RPMI8226 (cell line): ENCODE measurements around the gene SLC26A3.
"Not testable (repeated sequence)": the region's sequence is repeated elsewhere in the genome, so short reads cannot be mapped to it uniquely, and the experiment has no call there.

ENCODE experiments used
- DNase-seq: peaks from one replicate; pipeline ENCODE4 v3.0.0-alpha.2; 2015

Gene SLC26A3

DNA sequence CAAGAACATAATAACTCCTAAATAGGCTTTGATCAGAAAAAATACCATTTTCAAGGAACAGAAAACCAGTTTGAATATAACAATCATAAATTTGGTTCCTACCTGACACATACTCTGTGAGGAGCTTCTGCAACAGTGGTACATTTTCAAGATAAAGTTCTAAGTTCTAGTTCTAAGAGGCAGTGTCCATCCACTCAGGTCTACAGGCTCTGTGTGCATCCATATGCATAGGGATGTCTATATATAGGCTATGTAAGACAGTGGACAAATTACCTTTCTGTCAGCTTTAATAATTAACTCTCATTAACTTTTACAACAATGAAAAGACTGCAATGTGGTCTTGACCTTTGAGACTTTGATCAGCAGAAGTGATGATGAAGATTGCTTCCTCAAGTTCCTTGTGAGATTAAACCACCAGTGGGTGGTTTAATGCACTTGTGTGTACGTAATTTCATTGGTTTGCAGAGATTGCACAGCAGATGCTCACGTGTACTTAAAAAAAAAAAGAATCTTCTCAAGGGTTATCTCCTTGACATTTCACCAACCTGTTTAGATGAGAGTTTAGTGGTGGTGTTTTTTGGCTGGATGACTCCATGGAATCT is at the start of gene SLC26A3:
Gene SLC26A3, minus strand, starts transcription at position 215 of the 602 bp plus-strand sequence. CDS start 8,714 bp downstream, outside the sequence.
- no peak for DNase-seq

DNA sequence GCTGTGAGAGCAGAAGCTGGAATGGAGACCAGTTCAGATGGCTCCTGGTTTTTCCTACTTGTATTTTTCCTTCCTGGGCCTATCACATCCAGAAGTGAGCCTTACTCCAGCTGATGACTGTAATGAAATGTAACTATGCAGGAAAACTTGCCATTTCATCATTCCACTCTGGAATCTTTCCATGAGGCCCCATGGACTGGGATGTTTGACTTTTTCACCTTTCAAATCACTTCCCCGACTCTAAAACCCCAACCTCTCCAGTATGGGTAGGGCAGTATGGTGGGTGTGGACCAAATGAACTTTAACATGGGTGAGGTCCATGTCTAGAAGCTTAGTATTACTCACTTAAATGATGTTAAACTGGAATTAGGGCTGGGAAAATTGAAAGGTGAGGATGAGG is 47.6 kb upstream of the SLC26A3 start:
- DNase-seq = no peak

DNA sequence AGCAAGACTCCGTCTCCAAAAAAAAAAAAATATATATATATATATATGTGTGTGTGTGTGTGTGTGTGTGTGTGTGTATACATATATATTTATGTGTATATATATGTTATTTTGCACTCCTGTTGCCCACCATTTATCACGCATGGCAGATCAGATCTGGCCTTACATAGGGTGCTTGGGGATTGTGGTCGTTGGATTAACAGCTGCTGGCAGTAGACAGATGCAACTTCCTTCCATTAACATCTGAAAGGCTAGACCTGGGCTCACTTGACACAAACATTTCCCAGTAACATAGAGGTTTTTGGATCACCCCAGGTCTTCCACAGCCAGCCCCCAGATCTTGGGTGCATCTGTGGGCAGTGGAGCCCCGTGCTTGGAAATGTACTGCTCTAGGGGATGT is 47.2 kb upstream of the SLC26A3 start:
- no peak for DNase-seq

DNA sequence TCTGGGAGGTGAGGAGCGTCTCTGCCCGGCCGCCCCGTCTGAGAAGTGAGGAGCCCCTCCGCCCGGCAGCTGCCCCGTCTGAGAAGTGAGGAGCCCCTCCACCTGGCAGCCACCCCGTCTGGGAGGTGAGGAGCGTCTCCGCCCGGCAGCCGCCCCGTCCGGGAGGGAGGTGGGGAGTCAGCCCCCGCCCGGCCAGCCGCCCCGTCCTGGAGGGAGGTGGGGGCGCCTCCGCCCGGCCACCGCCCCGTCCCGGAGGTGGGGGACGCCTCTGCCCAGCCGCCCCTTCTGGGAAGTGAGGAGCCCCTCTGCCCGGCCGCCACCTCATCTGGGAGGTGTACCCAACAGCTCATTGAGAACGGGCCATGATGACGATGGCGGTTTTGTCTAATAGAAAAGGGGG is 45.2 kb upstream of the SLC26A3 start:
- DNase-seq = not testable (repeated sequence)

DNA sequence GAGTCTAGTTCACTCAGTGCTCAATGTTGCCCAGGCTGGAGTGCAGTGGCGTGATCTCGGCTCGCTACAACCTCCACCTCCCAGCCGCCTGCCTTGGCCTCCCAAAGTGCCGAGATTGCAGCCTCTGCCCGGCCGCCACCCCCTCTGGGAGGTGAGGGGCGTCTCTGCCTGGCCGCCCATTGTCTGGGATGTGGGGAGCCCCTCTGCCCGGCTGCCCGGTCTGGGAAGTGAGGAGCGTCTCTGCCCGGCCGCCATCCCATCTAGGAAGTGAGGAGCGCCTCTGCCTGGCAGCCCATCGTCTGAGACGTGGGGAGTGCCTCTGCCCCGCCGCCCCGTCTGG is 44.8 kb upstream of the SLC26A3 start:
- not testable (repeated sequence) for DNase-seq

DNA sequence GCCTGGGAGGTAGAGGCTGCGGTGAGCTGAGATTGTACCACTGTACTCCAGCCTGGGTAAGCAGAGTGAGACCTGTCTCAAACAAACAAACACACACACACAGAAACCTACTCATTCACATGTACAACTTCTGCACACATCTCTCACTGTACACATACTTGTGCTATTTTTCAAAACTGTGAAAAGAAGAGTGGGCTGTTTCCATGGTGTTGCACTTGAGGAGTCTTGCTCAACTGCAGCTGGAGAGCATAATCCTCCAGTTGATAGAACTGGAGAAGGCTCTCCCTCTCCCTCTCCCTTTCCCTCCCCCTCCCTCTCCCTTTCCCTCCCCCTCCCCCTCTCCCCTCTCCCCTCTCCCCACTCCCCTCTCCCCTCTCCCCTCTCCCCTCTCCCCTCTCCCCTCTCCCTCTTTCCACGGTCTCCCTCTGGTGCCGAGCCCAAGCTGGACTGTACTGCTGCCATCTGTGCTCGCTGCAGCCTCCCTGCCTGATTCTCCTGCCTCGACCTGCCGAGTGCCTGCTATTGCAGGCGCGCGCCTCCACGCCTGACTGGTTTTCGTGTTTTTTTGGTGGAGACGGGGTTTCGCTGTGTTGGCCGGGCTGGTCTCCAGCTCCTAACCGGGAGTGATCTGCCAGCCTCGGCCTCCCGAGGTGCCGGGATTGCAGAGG is 44.3 kb upstream of the SLC26A3 start:
- DNase-seq = no peak

DNA sequence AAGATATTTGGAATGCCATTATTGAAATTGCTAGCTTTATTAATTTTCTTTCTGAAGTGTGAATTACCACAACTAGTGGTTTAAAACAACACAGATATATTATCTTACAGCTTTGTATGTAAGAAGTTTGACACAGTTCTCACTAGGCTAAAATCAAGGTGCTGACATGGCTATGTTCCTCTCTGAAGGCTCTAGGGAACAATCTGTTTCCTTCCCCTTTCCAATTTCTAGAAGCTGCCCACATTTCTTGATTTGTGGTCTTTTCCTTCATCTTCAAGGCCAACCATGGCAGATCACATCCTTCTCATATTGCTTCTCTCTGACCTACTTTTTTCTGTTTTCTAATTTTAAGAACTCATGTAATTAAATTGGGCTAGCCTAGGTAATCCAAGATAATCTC is 43.3 kb upstream of the SLC26A3 start:
- DNase-seq = no peak

DNA sequence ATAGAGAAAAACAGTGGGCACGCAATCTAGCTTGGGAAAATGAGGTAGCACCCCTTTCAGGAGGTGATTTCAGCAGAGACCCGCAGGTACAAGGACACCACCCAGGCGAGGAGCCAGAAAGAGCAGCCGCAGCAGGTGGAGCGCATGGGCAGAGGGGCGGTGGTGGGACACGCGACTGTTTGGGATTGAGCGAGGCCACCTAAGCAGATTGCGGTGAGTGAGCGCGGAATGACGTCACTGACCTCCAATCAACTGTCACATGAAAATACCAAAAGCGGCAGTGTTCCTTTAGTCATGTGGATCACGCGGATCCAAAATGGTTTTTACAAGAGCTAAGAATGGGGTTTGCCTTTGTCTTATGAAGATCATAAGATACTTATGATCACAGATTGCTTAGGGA is 40.2 kb upstream of the SLC26A3 start:
- no peak for DNase-seq

DNA sequence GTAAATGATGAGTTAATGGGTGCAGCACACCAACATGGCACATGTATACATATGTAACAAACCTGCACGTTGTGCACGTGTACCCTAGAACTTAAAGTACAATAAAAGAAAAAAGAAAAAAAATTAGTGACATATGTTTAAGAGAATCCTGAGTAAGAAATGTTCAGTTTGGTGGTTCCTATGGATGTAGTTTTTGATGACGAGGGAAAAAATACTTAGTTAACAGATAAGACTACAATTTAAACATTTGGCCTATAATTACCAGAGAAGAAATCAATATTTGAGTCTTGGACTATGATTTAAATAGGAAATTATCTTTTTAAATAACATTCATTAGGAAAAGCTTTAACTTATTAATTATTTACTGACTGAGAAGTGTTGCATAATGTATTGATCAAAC is 39.2 kb upstream of the SLC26A3 start:
- no peak for DNase-seq

DNA sequence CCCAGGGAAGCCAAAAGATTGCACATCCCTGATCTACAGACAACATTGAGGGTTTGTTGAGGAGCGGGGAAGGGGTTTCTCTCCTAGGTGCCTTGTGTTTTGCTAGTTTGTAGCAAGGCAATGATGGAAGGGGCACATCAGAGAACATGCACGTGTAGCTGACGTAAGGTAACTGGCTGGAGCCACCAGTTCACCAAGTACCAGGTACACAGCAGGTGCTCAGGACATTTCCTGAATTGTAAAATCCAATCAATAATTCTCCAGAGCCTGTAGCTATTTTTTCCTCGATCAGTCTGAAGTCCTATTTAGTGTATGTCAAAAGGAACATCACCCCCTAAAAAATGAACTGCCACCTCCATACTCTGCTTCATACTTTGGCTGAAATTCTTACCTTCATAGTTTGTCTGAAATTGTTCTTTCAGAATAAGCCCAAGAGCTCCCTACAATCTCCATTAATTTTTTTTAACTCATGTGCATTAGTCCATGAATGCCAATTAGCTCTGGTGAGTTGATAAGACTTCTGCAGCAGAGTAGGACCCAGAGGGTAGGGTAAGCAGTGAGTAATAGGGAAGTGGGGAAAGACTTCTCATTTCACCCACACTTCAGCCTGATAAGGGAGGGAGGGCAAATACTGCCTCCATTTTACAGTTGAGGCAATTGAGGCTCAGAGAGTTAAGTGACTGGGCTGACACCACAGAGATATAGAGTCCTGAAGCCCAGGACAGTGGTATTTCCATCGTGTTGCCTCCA is 36.0 kb upstream of the SLC26A3 start:
- no peak for DNase-seq

DNA sequence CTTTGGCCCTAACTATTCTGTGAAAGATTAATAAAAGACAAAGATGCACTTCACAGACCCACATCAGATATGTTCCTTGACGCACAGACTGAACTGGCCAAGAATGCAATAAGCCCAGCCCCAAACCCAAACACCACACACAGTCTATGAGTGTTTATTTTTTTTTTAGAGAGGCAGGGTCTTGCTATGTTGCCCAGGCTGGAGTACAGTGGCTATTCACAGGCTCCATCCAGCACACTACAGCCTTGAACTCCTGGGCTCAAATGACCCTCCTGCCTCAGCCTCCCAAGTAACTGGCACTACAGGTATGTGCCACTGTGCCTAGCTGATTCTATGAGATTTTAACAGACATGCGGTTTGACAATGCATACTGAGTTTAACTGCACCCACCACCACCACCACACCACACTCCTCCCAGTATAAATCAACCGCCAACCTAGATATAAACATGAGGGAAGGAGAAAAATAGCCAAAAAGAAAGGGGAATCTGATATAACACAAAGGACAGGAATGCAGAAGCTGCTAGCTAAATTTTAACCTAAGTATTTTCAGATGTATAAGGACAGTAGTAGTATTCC is 35.1 kb upstream of the SLC26A3 start:
- DNase-seq = no peak

DNA sequence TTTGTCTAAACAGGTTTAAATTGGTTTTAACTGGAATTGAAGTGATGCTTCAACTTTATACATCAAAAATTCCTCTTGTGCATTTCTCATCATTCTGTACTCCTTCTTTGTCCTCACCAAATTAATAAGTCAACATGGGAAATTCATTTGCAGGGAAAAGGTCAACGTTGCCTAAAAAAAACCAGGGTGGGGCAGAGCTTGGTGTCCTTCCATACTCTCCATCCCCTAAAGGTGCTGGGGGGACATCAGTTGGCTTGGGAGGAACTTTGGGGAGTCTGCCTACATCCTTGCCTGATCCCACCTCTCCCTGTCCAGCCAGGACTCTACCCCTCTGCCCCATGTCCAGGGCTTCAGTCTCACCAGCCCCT is 34.1 kb upstream of the SLC26A3 start:
- DNase-seq = no peak

DNA sequence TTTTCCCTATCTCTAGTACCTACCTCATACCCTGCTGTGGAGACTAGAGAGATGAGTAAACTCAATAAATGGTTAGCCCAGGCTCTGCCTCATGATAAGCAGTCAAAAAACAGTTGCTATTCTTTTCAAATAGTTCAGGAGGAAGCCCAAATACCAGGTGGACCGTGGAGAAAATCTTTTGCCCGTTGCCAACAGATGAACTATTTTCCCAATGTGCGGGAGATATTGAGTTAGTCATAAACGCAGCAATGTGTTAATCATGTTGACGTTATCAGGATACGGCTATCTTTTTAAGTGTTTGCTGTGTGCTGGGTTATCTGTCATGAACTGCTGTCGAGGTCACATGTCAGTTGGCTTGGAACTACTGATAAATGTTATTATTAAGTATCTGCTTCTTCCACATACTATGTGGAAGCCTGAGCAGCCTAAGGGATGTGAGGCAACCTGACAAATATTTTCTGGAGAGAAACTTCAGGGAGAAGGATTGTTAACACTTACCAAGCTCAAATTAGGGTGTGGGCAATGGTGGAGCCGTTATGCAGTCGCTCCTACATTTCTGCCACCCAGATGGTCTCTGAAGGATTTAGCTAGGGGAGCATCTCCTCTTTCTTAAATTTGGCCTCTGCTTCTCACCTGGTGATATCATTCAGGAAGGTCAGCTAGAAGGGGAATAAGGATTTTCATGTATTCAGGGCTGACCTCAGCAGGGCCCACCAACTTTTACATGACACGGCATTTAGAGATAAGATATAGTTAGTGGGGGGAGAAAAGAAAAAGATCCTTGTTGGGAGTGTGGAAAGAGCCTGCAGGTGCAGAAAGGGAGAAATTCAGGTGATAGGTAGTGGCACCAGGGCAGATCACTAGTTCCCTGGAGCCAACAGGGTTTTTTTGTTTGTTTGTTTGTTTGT is 33.5 kb upstream of the SLC26A3 start:
- DNase-seq = no peak

DNA sequence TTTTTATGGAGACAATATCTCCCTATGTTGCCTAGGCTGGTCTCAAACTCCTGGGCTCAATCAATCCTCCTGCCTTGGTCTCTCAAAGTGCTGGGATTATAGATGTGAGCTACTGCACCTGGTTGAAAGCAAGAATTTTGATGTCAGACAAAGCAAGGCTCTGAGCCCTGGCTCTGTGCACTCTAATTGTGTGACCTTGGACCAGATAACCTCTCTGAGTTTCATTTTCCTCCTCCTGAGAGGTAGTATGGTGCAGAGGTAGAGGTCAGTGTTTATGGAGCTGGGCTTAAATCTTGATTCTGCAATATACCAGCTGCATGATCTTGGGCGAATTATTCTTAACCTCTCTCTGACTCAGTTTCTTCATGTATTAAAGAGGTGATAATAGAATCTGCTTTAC is 31.4 kb upstream of the SLC26A3 start:
- DNase-seq = no peak

DNA sequence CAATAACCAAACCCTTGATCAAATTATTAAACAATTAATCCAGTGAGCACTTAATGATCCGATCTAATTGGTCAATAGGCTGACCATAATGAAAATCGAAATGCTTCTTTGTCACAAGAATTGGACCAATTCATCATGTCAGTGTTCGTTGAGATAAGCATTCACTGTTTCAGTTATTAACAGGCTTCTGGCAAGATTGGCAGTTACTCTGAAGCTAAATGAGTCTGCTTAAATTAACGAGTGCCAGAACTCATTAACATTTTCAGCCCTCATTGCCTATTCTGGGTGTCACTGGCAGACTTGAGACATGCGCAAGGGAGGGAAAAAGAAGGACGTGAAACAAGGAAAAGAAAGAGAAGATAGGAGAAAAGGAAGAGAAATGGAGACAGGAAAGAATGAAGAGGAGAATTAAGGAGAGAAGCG is 30.7 kb upstream of the SLC26A3 start:
- no peak for DNase-seq

DNA sequence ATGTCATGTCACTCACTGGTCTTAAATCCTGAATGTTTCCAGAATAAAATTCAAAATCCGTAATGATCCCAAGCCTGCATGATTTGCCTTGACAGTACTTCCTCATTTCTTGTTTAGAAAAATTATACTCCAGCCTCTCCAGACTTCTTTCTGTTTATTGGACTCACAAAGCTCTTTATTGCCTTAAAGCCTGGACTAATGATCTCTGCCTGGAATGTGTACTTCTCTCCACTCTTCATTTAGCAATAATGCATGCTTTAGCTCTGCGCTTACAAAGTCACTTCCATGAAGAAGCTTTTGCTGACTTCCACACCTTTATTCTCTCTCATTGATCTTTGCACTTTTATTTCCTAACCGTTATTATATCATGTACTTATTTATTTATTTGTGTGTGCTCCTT is 27.4 kb upstream of the SLC26A3 start:
- no peak for DNase-seq

DNA sequence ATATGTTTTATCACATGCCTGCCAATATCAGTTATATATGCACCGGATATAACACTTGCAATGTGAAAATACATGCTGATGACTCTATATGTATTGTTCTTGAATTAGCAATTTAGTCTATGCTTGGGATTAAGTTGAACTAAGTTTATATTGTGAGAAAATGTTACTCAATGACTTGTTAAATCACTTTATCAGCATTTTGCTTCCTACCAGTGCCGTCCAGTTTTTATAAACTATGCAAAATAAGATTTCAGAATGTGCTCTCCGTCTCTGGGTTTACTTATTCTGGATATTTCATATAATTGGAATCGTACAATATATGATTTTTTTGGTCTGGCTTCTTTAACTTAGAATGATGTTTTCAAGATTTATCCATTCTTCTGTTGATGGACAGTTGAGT is 25.5 kb upstream of the SLC26A3 start:
- DNase-seq = no peak

DNA sequence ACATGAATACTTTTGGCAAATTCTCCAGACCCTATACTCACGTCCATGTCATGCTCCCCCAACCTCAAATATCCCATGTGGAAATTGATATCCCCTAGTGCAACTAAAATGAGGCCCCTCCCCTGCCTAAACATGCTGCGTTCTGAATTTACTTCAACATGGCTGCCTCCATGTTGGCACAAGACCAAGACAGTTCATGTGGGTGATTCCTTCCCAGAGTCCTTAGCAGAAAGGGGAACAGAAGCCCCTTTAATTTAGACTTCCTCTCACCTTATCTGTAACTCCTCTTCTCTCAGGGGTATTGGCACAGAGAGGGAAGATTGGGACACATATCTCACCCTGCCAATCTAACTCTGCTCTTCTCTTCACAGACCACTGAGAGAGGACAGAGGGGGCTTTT is 24.5 kb upstream of the SLC26A3 start:
- no peak for DNase-seq

DNA sequence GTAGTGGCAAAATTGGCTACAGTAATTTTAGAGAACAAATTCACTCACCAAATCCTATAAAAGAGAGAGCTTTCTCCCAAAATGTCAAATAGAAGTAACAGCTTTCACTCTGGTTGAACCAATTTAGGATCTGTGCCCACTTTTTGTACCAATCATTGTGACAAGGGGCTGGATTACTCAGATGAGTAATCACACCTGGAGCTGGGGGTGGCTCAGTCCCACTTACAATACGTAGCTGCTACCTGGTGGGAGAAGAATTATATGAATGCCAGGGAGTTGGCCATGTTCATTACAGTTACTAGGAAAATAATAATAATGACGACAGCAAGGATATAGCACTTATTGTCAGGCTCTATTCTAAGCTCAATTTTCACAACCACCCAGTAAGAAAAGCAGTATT is 23.4 kb upstream of the SLC26A3 start:
- DNase-seq = no peak

DNA sequence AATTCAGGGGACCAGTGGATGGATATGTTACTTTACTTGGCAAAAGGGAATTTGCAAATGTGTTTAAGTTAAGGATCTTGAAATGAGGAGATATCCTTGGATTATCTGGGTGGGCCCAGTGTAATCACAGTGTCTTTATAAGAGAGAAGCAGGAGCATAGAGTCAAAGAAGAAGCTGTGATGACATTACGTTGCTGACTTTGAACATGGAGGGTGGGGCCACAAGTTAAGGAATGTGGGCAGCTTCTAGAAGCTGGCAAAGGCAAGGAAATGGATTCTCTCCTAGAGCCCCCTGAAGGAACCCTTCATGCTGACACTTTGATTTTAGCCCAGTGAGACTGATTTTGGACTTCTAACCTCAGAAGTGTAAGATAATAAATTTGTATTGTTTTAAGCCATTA is 21.8 kb upstream of the SLC26A3 start:
- no peak for DNase-seq

DNA sequence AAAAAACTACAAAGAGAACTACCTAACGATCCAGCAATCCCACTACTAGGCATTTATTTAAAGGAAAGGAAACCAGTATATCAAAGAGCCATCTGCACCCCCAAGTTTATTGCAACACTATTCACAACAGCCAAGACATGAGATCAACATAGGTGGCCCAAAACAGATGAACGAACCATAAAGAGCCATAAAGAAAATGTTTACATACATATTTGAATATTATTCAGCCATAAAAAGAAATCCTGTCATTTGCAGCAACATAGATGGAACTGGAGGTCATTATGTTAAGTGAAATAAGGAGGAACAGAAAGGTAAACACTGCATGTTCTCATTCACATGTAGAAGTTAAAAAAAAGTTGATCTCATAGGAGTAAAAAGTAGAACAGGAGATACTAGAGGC is 15.6 kb upstream of the SLC26A3 start:
- DNase-seq = no peak

DNA sequence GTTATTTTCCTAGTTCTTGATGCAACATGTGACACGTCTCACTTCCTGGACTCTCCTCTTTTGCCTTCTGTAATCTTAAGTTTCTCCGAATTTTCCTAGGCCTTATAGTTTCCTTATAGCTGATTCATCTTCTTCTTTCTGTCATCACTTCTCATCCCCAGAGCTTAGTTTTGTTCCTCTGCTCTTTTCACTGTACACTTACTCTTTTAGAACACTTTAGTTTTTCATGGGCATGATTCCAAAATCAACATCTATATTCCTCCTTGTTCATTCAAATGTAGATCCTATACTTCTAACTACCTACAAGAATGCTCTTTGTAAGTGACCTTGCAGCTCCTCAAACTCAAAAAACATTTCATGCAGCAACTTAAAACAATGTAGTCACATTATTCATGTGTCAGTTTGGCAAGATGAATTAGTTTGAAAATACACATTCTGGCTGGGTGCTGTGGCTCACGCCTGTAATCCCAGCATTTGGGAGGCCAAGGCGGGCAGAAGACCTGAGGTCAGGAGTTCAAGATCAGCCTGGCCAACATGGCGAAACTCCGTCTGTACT is 13.1 kb upstream of the SLC26A3 start:
- DNase-seq = no peak
